PC-3 (cell line): ENCODE results near the gene ZBTB24. TPM values are rescaled to one million over a fixed set of nuclear protein-coding genes. Genes with fewer than 3 reads are reported as not detected.

Experiments used
- ATAC-seq: fragments of 200-7000 bp; cut with Tn5 transposase; 2 replicates; pipeline ENCODE4 v1.9.1; 2020; ENCODE audit warnings: mild to moderate bottlenecking, moderate library complexity
- BruUV-seq: library from RNA; stranded (reverse); fragments of 400-500 nt; replicated peaks from 2 replicates; lab custom pipeline; 2021; lab: Mats Ljungman, UMichigan
- CTCF ChIA-PET: fragments of 300-600 bp; sonication (Branson Sonifier 250); formaldehyde crosslinking; loops from one replicate; lab custom pipeline; 2022; ENCODE audit warnings: antibody characterized with exemption; lab: Charles Lee
- POLR2A ChIA-PET: fragments of 300-600 bp; sonication (Branson Sonifier 250); formaldehyde crosslinking; loops from one replicate; lab custom pipeline; 2022; ENCODE audit warnings: antibody characterized with exemption; ENCODE audit not compliant: unreplicated experiment; lab: Charles Lee
- DNase-seq: peaks from one replicate; pipeline ENCODE4 v3.0.0-alpha.2; 2015
- H2AFZ ChIP-seq: fragments of 300-600 bp; sonication (generic); 2 replicates; pipeline ENCODE4 v1.6.0; 2016; ENCODE audit warnings: antibody characterized with exemption, low read length
- H3F3A ChIP-seq: fragments of 300-600 bp; sonication (generic); one replicate; pipeline ENCODE4 v1.6.0; 2017; ENCODE audit warnings: antibody characterized with exemption, low read length, control low read depth, mild to moderate bottlenecking; ENCODE audit not compliant: unreplicated experiment
- H3K27ac ChIP-seq: fragments of 300-600 bp; sonication (generic); 2 replicates; pipeline ENCODE4 v1.5.1; 2016; ENCODE audit warnings: mild to moderate bottlenecking, low read length
- H3K27me3 ChIP-seq: fragments of 300-600 bp; sonication (generic); 2 replicates; pipeline ENCODE4 v1.6.1; 2016; ENCODE audit warnings: low read length, mixed read lengths
- H3K36me3 ChIP-seq: fragments of 300-600 bp; sonication (generic); 2 replicates; pipeline ENCODE4 v1.6.1; 2016; ENCODE audit warnings: low read depth, mixed run types, low read length, mixed read lengths
- H3K4me1 ChIP-seq: fragments of 300-600 bp; sonication (generic); 2 replicates; pipeline ENCODE4 v1.5.1; 2016; ENCODE audit warnings: low read length; ENCODE audit not compliant: insufficient read depth
- H3K4me2 ChIP-seq: fragments of 300-600 bp; sonication (generic); 2 replicates; pipeline ENCODE4 v1.6.0; 2016; ENCODE audit warnings: low read length
- H3K4me3 ChIP-seq: fragments of 300-600 bp; sonication (generic); 2 replicates; pipeline ENCODE4 v1.5.1; 2016; ENCODE audit warnings: mild to moderate bottlenecking, low read length, mixed read lengths
- H3K79me2 ChIP-seq: fragments of 300-600 bp; sonication (generic); 2 replicates; pipeline ENCODE4 v1.6.1; 2017; ENCODE audit warnings: low read length, mixed read lengths
- H3K9ac ChIP-seq: fragments of 300-600 bp; sonication (generic); 2 replicates; pipeline ENCODE4 v1.6.0; 2016; ENCODE audit warnings: mild to moderate bottlenecking, low read length
- H3K9me2 ChIP-seq: fragments of 300-600 bp; sonication (generic); replicated peaks from 2 replicates; pipeline ENCODE4 v1.6.1; 2016; ENCODE audit warnings: mixed run types, low read length, mixed read lengths
- H3K9me3 ChIP-seq: fragments of 300-600 bp; sonication (generic); 2 replicates; pipeline ENCODE4 v1.6.1; 2016; ENCODE audit warnings: low read length, mixed read lengths
- H4K20me1 ChIP-seq: fragments of 300-600 bp; sonication (generic); 2 replicates; pipeline ENCODE4 v1.6.1; 2016; ENCODE audit warnings: low read length, mixed read lengths
- CTCF ChIP-seq: fragments of 300-600 bp; sonication (generic); conservative IDR thresholded peaks from 2 replicates; pipeline ENCODE4 v1.5.1; 2017; ENCODE audit warnings: antibody characterized with exemption, low read depth, mild to moderate bottlenecking, low read length
- EZH2 ChIP-seq: fragments of 300-600 bp; sonication (generic); IDR thresholded peaks from one replicate; pipeline ENCODE4 v1.6.1; 2017; ENCODE audit warnings: antibody characterized with exemption, mild to moderate bottlenecking, low read length; ENCODE audit not compliant: unreplicated experiment
- EZH2phosphoT487 ChIP-seq: fragments of 300-600 bp; sonication (generic); IDR thresholded peaks from 2 replicates; pipeline ENCODE4 v1.6.1; 2018; ENCODE audit warnings: mild to moderate bottlenecking, antibody characterized with exemption, low read length, borderline replicate concordance
- intact Hi-C: fragments of 100-400 bp; cut with micrococcal nuclease; formaldehyde crosslinking; loops from 2 replicates; pipeline ENCODE4 v1.9.0; 2023
- total RNA-seq: library from RNA; depleted of rRNA; stranded (reverse); fragments of >200 nt; gene quantifications from 2 replicates; pipeline ENCODE4 v1.2.3, GENCODE V29; 2014

The ZBTB24 gene
- total RNA-seq, 1 experiment from 2014 or later = 6.1 TPM

GRCh38 chr6:109453156-109453555, 29.9 kb downstream of the ZBTB24 start:
- intact Hi-C loops = no loop called here
- Histone ChIP-seq H3F3A (no peaks in the 10 kb centered on the region), H3K9me2 (no peaks in the 10 kb centered on the region), H3K9ac (no peak overlapping the region), H2AFZ (no peak overlapping the region), H3K4me2 (no peak overlapping the region), H4K20me1 (no peaks in the 10 kb centered on the region), H3K4me1 (peaks cover 18% of the 10 kb centered on the region; the same call in 1 of the 2 replicates), H3K4me3 (no peak overlapping the region), H3K27me3 (no peaks in the 10 kb centered on the region), H3K36me3 (no peaks in the 10 kb centered on the region), H3K27ac (no peak overlapping the region), H3K79me2 (no peaks in the 10 kb centered on the region), H3K9me3 (no peaks in the 10 kb centered on the region)
- no peak for TF ChIP-seq CTCF
- TF ChIP-seq EZH2 = no peak
- TF ChIP-seq EZH2phosphoT487 = no peak
- DNase-seq (no peak), ATAC-seq (no peak)
- POLR2A ChIA-PET = interaction anchor here (0.6 kb wide), 1 partner anchor 29 kb away, joined by 3 read pairs; no protein-coding TSS in a partner anchor
- CTCF ChIA-PET = no interaction called here
- no TSS peak for BruUV-seq

GRCh38 chr6:109452181-109452580, 30.8 kb downstream of the ZBTB24 start:
- H3K9me3 ChIP-seq = no peaks in the 10 kb centered on the region
- POLR2A ChIA-PET = interaction anchor here (0.6 kb wide), 1 partner anchor 42 kb away, joined by 5 read pairs; no protein-coding TSS in a partner anchor
- DNase-seq (no peak), ATAC-seq (no peak)
- H3K79me2 ChIP-seq = no peaks in the 10 kb centered on the region
- H3K27me3 ChIP-seq = no peaks in the 10 kb centered on the region
- H4K20me1 ChIP-seq = no peaks in the 10 kb centered on the region
- no peak overlapping the region for H3K27ac ChIP-seq
- CTCF ChIA-PET = no interaction called here
- no peak overlapping the region for H3K9ac ChIP-seq
- no peak overlapping the region for H3K4me3 ChIP-seq
- intact Hi-C loops = no loop called here
- no peak for TF ChIP-seq CTCF
- TF ChIP-seq EZH2 = no peak
- TF ChIP-seq EZH2phosphoT487 = no peak
- BruUV-seq = no TSS peak
- no peak overlapping the region for H2AFZ ChIP-seq
- no peaks in the 10 kb centered on the region for H3K9me2 ChIP-seq
- no peak overlapping the region for H3K4me2 ChIP-seq
- no peaks in the 10 kb centered on the region for H3K36me3 ChIP-seq
- no peaks in the 10 kb centered on the region for H3F3A ChIP-seq
- peaks cover 13% of the 10 kb centered on the region; the same call in 1 of the 2 replicates for H3K4me1 ChIP-seq

- BruUV-seq = no TSS peak
- H2AFZ ChIP-seq = no peak overlapping the region
- H3K79me2 ChIP-seq = no peaks in the 10 kb centered on the region
- no peaks in the 10 kb centered on the region for H3K36me3 ChIP-seq
- no peaks in the 10 kb centered on the region for H3K27me3 ChIP-seq
- DNase-seq (no peak), ATAC-seq (no peak)
- no peaks in the 10 kb centered on the region for H4K20me1 ChIP-seq
- ChIA-PET CTCF (no interaction called here), POLR2A (interaction anchor here (0.6 kb wide), 1 partner anchor 42 kb away, joined by 5 read pairs; no protein-coding TSS in a partner anchor)
- H3K4me1 ChIP-seq = peaks cover 5% of the 10 kb centered on the region; the same call in 1 of the 2 replicates
- H3F3A ChIP-seq = no peaks in the 10 kb centered on the region
- no peak overlapping the region for H3K27ac ChIP-seq
- H3K4me2 ChIP-seq = no peak overlapping the region
- intact Hi-C loops = no loop called here
- no peak overlapping the region for H3K9ac ChIP-seq
- TF ChIP-seq EZH2phosphoT487 = no peak
- no peaks in the 10 kb centered on the region for H3K9me3 ChIP-seq
- H3K4me3 ChIP-seq = no peak overlapping the region
- no peaks in the 10 kb centered on the region for H3K9me2 ChIP-seq
Observed at GRCh38 chr6:109451376-109451775, 31.6 kb downstream of the ZBTB24 start.
